Sigmoid colon (tissue), 7 donors: ENCODE results near the gene ABHD12. TPM values are rescaled to one million over a fixed set of nuclear protein-coding genes. Genes with fewer than 3 reads are reported as not detected.

Experiments
- DNase-seq: peaks from one replicate; pipeline ENCODE4 v3.0.0-alpha.2; 2019
- H3K27ac ChIP-seq, 4 donors: fragments of 200-600 bp; sonication (generic); one replicate each; pipeline ENCODE4 v1.5.1; 2016 to 2019; ENCODE audit warnings: mild to moderate bottlenecking in 1 of 4
- H3K27me3 ChIP-seq, 3 donors: fragments of 200-600 bp; sonication (generic); one replicate each; pipeline ENCODE4 v1.5.1; 2019; ENCODE audit warnings: mild to moderate bottlenecking in 1 of 3
- H3K36me3 ChIP-seq, 4 donors: fragments of 200-600 bp; sonication (generic); one replicate each; pipeline ENCODE4 v1.5.1; 2016 to 2019
- H3K4me1 ChIP-seq, 4 donors: fragments of 200-600 bp; sonication (generic); one replicate each; pipeline ENCODE4 v1.5.1; 2017 to 2019
- H3K4me3 ChIP-seq, 4 donors: fragments of 200-600 bp; sonication (generic); one replicate each; pipeline ENCODE4 v1.5.1; 2017 to 2019; ENCODE audit warnings: mild to moderate bottlenecking in 2 of 4, moderate library complexity in 1 of 4
- H3K9me3 ChIP-seq, 4 donors: fragments of 200-600 bp in 3 of 4; sonication (generic) in 3 of 4; one replicate each; pipeline versions ENCODE4 v1.5.1 to v1.6.1; 2013 to 2019
- EP300 ChIP-seq, 4 donors: sonication (generic); formaldehyde crosslinking; IDR thresholded peaks; one replicate each; pipeline ENCODE4 v1.6.1; 2017; ENCODE audit warnings: antibody characterized with exemption in 4 of 4
- POLR2A ChIP-seq, 2 donors: fragments of 450-650 bp; IDR thresholded peaks; one replicate each; pipeline ENCODE4 v1.6.1; 2016; ENCODE audit warnings: antibody characterized with exemption in 2 of 2, mild to moderate bottlenecking in 2 of 2, moderate library complexity in 2 of 2
- POLR2AphosphoS5 ChIP-seq, 4 donors: sonication (generic); formaldehyde crosslinking; IDR thresholded peaks; one replicate each; pipeline ENCODE4 v1.6.1; 2017; ENCODE audit warnings: antibody characterized with exemption in 4 of 4
- WGBS, 2 donors: extraction: QIAGEN DNeasy Blood & Tissue Kit; methylation state at CpG; one replicate each; pipeline ENCODE4 v1.1.7; 2013; 5-methylcytosine and 5-hydroxymethylcytosine counted together
- intact Hi-C: fragments of 100-400 bp; cut with DNase I; formaldehyde crosslinking; loops from one replicate; pipeline ENCODE4 v1.15.1; 2023
- polyA plus RNA-seq, 3 donors: library from polyadenylated mRNA; stranded (reverse); fragments of 200-250 nt; gene quantifications; one replicate each; pipeline ENCODE4 v1.2.3, GENCODE V29; 2013
- total RNA-seq, 4 donors: library from RNA; depleted of rRNA; stranded (reverse); fragments of >200 nt; gene quantifications; one replicate each; pipeline ENCODE4 v1.1.0, GENCODE V29; 2016
- TF ChIP-seq, protein P1 (sequence below), 4 experiments: fragments of 450-650 bp in 3 of 4; fragments of 200-600 bp in 1 of 4; IDR thresholded peaks; one replicate each; pipeline ENCODE4 v1.5.1; 2016 to 2019; ENCODE audit warnings: antibody characterized with exemption in 4 of 4, mild to moderate bottlenecking in 3 of 4, moderate library complexity in 2 of 4
- donor health status: healthy with polysubstance abuse.
- donor health status: Bipolar disorder and iron deficiency.
- donor health status: healthy.

Gene ABHD12
- total and polyA plus RNA-seq, 7 donors = 18.9 to 49.0 (median 35.7) TPM

DNA sequence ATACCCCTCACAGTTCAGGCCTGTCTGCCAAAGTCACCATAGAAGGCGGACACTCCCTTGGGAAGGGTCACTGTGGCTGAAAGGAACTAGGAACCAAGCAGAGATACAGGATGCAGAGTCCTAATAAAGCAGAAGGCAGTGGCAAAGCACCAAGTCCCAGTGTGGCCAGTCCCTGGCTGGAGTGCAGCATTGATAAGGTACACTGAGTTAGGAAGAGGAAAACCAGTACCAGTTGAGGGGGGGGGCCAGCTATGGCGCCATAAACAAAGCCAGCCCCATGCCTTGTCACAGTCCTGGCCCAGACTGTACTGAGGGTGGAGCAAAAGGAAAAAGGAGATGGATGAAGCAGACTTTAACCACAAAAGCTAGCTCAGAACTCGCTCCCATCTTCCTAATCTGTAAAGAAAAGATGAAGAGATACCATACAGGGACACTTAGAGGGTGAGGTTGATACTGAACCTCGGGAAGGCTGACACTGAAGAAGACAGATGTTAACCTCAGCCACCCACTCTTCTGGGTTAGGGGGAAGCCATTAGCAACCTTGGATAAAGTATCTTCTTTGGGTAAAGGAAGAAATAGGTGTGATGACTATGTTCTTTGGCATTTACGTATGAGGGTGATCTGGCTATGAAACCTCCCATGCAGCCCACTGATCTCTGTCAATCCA is 7.8 kb downstream of the ABHD12 start:
- Histone ChIP-seq H3K9me3 (no peaks in the 10 kb centered on the region), H3K27ac (no peak overlapping the region), H3K4me3 (no peak overlapping the region), H3K36me3 (no peaks in the 10 kb centered on the region), H3K4me1 (peaks cover 0 to 8% (median 2%) of the 10 kb centered on the region in 4 donors), H3K27me3 (no peaks in the 10 kb centered on the region)
- TF ChIP-seq POLR2A (IDR thresholded peaks at IDR 0.05) (no peak), POLR2AphosphoS5 (IDR thresholded peaks at IDR 0.05) (no peak), EP300 (IDR thresholded peaks at IDR 0.05) (no peak)
- TF ChIP-seq, protein P1, sequence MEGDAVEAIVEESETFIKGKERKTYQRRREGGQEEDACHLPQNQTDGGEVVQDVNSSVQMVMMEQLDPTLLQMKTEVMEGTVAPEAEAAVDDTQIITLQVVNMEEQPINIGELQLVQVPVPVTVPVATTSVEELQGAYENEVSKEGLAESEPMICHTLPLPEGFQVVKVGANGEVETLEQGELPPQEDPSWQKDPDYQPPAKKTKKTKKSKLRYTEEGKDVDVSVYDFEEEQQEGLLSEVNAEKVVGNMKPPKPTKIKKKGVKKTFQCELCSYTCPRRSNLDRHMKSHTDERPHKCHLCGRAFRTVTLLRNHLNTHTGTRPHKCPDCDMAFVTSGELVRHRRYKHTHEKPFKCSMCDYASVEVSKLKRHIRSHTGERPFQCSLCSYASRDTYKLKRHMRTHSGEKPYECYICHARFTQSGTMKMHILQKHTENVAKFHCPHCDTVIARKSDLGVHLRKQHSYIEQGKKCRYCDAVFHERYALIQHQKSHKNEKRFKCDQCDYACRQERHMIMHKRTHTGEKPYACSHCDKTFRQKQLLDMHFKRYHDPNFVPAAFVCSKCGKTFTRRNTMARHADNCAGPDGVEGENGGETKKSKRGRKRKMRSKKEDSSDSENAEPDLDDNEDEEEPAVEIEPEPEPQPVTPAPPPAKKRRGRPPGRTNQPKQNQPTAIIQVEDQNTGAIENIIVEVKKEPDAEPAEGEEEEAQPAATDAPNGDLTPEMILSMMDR (IDR thresholded peaks at IDR 0.05) = no peak
- WGBS, 2 donors = 87 to 90% methylated on average over 5 of the region's 5 CpGs
- no peak for DNase-seq
- intact Hi-C loops = no loop called here

DNA sequence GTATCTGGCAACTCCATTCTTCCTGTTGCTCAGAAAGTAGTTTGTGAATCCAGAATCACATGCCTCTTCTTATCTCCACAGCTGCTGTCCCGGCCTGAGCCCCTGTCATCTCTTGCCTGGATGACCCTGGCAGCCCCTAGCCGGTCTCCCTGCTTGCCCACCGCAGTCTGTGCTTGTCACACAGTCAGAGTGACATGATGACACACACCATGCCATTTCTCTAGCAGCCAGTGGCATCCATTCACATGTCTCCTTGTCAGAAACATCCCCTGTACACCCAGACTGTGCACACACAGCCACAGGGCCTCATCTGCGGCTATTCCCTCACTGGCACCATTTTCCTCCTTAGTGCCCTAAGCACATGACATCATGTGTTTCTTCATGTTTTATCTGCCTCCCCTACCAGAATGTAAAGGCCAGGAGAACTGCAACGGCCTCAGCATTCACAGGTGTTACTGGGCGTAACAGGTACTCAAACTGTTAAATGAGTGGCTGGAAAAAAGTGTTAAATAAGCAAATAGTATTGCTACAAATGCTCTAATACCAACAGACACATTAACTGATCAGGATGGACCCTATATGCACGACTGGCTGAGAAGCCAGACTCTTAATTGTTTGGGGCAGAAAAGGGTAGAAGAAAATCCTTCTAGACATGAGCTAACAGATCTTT is 9.6 kb downstream of the ABHD12 start:
- Histone ChIP-seq H3K36me3 (no peaks in the 10 kb centered on the region), H3K4me3 (no peak overlapping the region), H3K27me3 (no peaks in the 10 kb centered on the region), H3K4me1 (peaks cover 0 to 21% (median 13%) of the 10 kb centered on the region in 4 donors), H3K9me3 (no peaks in the 10 kb centered on the region), H3K27ac (no peak overlapping the region)
- 93 to 95% methylated on average over 7 of the region's 7 CpGs for WGBS, 2 donors
- TF ChIP-seq, protein P1 (IDR thresholded peaks at IDR 0.05) = no peak
- no peak for TF ChIP-seq POLR2A (IDR thresholded peaks at IDR 0.05)
- intact Hi-C loops = no loop called here
- no peak for DNase-seq

DNA sequence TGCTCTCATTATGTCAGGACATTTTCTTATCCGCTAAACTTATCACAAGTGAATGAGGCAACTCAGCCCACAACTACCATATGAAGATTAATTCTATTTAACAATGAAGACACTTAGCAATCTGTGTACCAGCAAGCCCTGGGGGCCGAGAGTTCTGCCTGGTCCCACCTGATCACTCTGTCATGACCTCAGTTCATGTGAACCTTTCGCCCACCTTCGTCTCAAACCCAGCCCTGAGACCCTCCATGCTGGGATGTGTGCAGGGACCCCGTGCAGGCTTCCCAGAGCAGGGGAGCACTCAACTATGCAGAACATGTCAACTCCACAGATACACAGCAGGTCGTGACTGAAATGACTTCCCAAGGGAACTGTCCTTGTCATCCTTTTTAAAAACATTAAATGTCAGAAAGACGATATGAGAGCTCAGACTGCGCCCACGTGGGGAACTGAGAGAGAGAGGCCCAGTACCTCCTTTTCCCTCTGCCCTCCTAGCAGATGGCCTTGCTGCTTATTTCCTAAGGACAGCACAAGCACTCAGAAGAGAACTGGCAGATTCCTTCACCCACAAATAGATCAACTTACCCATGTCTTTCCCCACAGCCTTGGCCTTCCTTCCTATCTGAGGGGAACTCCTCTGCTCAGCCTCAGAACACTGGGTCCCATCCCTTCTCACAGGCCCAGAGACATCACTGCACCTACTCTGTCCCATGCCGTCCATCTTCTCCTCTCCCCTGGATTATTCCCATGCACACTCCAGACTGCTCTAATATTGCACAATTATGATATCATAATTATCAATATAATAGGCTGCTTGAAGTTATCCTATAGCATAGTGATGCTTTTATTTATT is 11.5 kb downstream of the ABHD12 start:
- Histone ChIP-seq H3K9me3 (no peaks in the 10 kb centered on the region), H3K36me3 (no peaks in the 10 kb centered on the region), H3K27ac (no peak overlapping the region), H3K4me3 (no peak overlapping the region), H3K4me1 (peaks cover 0 to 17% (median 11%) of the 10 kb centered on the region in 4 donors), H3K27me3 (no peaks in the 10 kb centered on the region)
- WGBS, 2 donors = 89 to 95% methylated on average over 10 of the region's 10 CpGs
- DNase-seq = no peak
- no peak for TF ChIP-seq EP300 (IDR thresholded peaks at IDR 0.05)
- TF ChIP-seq, protein P1 (IDR thresholded peaks at IDR 0.05) = no peak
- TF ChIP-seq POLR2AphosphoS5 (IDR thresholded peaks at IDR 0.05) = no peak
- TF ChIP-seq POLR2A (IDR thresholded peaks at IDR 0.05) = no peak
- intact Hi-C loops = no loop called here

DNA sequence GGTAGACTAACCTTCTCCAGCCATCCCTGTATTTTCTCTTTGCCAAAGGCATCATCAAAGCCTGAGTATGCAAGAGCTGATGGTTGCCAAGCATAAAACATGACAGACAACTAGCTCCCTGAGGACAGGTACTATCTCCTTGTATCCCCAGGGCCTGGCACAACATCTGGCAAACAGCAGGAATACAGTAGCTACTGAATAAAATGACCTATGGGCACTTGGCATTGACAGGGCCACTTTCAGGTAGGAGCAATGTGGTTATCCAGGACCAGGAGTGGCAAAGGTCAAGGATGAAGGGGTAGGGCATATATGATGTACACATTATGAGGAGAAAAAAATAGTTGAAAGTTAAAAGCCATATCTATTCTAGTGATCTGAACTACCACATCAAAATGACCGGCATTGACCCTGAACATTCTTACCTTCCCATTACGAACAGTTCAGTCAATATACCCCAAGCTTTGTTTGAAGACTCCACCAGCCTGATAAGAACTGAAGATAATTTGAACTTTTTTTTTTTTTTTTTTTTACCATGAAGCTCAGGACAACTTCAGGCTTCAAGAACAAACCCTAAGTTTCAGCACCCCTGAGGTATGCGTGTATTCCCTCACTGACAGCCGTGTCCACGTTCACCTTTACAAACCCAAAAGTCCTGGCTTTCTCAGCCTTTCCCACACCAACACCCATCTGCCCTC is 12.3 kb downstream of the ABHD12 start:
- 94% methylated on average over 5 of the region's 5 CpGs for WGBS, 2 donors
- Histone ChIP-seq H3K9me3 (no peaks in the 10 kb centered on the region), H3K4me3 (no peak overlapping the region), H3K36me3 (no peaks in the 10 kb centered on the region), H3K27me3 (no peaks in the 10 kb centered on the region), H3K4me1 (peaks cover 0 to 17% (median 11%) of the 10 kb centered on the region in 4 donors), H3K27ac (no peak overlapping the region)
- intact Hi-C loops = no loop called here
- TF ChIP-seq POLR2AphosphoS5 (IDR thresholded peaks at IDR 0.05) (no peak), EP300 (IDR thresholded peaks at IDR 0.05) (no peak), POLR2A (IDR thresholded peaks at IDR 0.05) (no peak)
- TF ChIP-seq, protein P1 (IDR thresholded peaks at IDR 0.05) = no peak
- no peak for DNase-seq
